ENCODE results near the gene GPR157.
"Not testable (repeated sequence)": the region's sequence is repeated elsewhere in the genome, so short reads cannot be mapped to it uniquely, and the experiment has no call there.

Gene GPR157

DNA sequence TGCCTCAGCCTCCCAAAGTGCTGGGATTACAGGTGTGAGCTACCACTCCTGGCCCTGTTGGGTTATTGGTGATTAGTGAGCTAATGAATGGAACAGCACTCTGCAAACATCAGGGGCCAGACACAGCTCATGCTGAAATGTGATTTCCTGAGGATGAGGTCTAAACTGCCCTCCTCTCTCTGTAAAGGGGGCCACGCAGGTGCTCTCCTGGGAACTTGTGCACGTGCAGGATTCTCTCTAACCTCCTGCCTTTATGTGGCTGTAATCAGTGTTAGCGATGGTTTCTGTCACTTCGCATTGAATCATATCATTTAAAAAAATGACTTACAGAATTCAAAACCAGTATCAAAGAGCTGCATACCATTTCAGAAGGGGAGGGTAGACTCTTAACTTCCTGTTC is 3.6 kb downstream of the GPR157 start:
- no peak for DNase-seq (ENCODE audit: low read depth)
- TF ChIP-seq, protein P1, sequence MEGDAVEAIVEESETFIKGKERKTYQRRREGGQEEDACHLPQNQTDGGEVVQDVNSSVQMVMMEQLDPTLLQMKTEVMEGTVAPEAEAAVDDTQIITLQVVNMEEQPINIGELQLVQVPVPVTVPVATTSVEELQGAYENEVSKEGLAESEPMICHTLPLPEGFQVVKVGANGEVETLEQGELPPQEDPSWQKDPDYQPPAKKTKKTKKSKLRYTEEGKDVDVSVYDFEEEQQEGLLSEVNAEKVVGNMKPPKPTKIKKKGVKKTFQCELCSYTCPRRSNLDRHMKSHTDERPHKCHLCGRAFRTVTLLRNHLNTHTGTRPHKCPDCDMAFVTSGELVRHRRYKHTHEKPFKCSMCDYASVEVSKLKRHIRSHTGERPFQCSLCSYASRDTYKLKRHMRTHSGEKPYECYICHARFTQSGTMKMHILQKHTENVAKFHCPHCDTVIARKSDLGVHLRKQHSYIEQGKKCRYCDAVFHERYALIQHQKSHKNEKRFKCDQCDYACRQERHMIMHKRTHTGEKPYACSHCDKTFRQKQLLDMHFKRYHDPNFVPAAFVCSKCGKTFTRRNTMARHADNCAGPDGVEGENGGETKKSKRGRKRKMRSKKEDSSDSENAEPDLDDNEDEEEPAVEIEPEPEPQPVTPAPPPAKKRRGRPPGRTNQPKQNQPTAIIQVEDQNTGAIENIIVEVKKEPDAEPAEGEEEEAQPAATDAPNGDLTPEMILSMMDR (IDR thresholded peaks at IDR 0.05; ENCODE audit: insufficient read depth, low read depth, low read length, missing control alignments) = no peak
- H3K4me3 ChIP-seq (ENCODE audit: low read length) = no peak overlapping the region

DNA sequence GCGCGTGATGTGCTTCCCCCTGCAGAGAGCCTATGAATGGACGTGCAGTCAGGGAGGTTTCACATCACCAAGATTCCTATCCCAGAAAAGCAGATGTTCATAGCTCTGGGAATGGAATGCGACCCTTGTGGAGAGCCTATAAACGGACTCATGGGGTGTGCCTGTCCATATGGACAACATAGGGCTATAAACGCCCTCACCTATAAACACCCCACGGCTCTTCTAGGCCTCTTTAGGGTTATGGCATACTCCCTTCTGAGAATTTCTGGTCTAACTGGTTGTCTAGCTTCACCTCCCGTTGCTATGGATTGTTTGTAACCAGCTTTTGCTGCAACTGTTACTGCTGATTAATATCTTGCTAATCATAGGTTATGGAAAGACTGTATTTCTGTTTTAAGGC is 4.5 kb downstream of the GPR157 start:
- not testable (repeated sequence) for H3K4me3 ChIP-seq (ENCODE audit: low read length)
- peak; percentile 51 for DNase-seq (ENCODE audit: low read depth)

DNA sequence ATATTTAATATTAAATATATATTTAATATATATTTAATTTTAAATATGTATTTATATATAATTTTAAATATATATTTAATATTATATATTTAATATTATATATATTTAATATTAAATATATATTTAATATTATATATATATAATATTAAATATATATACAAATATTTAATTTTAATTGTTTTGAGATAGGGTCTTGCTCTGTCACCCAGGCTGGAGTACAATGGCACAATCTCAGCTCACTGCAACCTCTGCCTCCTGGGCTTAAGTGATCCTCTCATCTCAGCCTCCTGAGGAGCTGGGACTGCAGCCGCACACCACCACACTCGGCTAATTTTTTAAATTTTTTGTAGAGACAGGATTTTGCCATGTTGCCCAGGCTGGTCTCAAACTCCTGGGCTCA is 5.2 kb downstream of the GPR157 start:
- H3K4me3 ChIP-seq (ENCODE audit: low read length); DNase-seq (ENCODE audit: low read depth): not testable (repeated sequence)

DNA sequence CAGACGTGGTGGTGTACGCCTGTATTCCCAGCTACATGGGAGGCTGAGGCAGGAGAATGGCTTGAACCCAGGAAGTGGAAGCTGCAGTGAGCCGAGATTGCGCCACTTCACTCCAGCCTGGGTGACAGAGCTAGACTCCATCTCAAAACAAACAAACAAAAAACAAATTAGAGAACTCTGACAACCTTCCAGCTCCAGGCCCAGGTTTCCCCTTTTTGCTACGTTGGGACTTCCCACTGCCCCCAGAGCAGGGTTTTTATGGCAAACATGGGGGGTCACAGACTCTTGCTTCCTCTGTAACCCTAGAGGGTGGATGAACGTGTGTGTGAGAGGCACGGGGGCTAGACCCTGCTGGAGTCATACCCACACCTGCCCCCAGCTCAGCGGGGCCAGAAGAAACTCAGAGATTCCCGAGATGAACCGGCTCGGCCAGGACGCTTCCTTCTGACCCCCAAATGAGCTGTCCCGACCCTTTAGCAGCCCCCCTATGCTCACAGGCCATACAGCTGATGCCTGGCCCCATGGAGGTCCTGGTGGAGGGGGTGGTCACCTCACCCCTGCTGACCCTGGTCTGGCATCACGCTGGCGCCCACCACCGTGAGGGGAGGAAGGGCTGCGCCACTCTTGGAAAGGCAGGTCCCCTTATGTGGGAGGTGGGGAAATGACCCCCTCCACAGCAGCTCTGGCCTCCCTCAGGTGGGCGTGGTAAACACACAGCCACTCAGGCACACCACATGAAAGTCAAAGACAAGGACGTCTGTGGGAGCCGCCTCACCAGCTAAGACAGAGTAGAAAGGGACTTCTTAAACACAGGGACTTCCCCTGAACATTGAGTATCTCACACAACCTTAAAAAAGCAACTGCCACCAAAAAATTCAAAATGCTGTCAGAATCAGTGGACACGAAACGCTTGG is 7.1 kb downstream of the GPR157 start:
- DNase-seq (ENCODE audit: low read depth) = no peak
- H3K4me3 ChIP-seq (ENCODE audit: low read length) = no peak overlapping the region
- TF ChIP-seq, protein P1 (IDR thresholded peaks at IDR 0.05; ENCODE audit: insufficient read depth, low read depth, low read length, missing control alignments) = no peak

DNA sequence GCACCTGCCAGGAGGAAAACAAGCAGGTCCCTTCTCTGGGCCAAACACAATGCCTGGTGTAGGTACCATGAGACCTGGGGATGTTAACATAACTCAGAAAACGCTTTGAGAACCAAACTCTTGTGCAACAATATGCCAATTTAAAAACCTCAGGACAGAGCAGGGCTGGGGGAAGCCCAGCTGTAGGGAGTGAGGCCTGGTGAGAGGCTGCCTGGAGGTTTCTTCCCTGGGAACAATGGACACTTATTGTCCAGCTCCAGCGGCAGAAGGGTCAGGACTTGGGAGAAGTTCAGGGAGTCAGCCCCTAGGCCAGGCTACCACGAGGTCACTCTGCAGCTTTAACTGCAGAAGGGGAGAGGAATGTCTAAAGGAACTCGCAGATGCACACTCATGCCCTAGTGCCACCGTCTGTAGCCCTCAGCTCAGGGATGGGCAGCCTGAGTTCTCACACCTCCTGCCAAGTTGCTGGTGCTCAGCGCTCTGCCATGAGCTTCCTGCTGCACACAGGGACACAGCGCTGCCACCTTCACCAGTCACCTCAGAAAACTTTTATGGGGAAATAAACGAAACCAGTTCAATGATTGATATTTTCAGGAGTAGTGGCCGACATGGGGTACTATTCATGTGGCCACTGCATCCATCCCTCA is 8.5 kb downstream of the GPR157 start:
- H3K4me3 ChIP-seq (ENCODE audit: low read length) = no peak overlapping the region
- no peak for DNase-seq (ENCODE audit: low read depth)
- TF ChIP-seq, protein P1 (IDR thresholded peaks at IDR 0.05; ENCODE audit: insufficient read depth, low read depth, low read length, missing control alignments) = no peak

DNA sequence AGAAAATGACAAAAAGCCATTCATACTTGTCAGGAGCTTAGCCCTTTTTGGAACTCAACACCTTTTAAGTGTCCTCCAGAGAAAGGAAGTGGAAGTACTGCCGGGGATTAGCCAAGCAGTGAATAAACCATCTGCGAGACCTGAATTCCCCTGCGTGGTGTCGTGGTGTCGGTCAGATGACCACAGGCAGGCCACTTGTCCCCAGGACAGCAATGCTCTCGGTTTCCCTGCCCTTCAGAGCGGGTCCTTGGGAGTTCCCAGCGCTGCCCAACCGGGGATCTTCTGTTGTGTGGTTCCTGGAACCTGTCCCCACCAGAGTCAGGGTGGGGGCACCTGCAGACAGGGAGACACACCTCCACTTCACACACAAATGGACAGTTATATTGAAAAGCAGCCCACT is 9.2 kb downstream of the GPR157 start:
- TF ChIP-seq, protein P1 (IDR thresholded peaks at IDR 0.05; ENCODE audit: insufficient read depth, low read depth, low read length, missing control alignments) = no peak
- DNase-seq (ENCODE audit: low read depth) = no peak
- no peak overlapping the region for H3K4me3 ChIP-seq (ENCODE audit: low read length)

DNA sequence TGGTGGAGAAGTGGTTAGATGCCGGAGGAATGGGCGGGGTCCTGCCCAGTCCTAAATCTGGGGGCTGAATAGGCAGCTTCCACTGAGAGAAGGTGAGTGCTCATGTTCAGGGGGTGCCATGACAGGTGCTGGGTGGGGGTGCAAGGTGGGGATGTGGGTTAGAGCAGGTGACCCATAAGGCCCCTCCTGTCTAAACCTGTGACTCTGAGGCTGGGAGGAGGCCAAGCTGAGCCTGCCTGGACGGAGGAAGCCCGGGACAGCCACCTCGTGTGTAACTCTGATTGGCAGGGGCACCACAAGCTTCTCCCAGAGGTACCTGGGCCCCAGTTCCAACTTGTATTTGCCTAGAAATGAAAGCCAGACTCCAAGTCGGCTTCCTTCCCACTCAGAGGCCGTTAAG is 10.7 kb downstream of the GPR157 start:
- H3K4me3 ChIP-seq (ENCODE audit: low read length) = no peak overlapping the region
- TF ChIP-seq, protein P1 (IDR thresholded peaks at IDR 0.05; ENCODE audit: insufficient read depth, low read depth, low read length, missing control alignments) = no peak
- no peak for DNase-seq (ENCODE audit: low read depth)
